Keratinocyte (primary cell): ENCODE results near the gene AXIN1.

ENCODE experiments used
- EZH2 ChIP-seq: IDR thresholded peaks from one replicate; pipeline ENCODE4 v1.6.1; 2012; ENCODE audit warnings: inconsistent platforms, mild to moderate bottlenecking, low read length, moderate library complexity
- TF ChIP-seq, protein P1 (sequence below), 3 experiments: IDR thresholded peaks in 1 of 3; conservative IDR thresholded peaks in 1 of 3; optimal IDR thresholded peaks in 1 of 3; 2 replicates in 2 of 3; 3 replicates in 1 of 3; pipeline versions ENCODE3 to v1.5.1; 2011; ENCODE audit warnings: low read length in 3 of 3, mild to moderate bottlenecking in 3 of 3, moderate library complexity in 2 of 3, control low read depth in 1 of 3, inconsistent platforms in 1 of 3; ENCODE audit not compliant: insufficient read depth in 2 of 3; ENCODE audit errors: extremely low read depth in 1 of 3

- TF ChIP-seq, protein P1, sequence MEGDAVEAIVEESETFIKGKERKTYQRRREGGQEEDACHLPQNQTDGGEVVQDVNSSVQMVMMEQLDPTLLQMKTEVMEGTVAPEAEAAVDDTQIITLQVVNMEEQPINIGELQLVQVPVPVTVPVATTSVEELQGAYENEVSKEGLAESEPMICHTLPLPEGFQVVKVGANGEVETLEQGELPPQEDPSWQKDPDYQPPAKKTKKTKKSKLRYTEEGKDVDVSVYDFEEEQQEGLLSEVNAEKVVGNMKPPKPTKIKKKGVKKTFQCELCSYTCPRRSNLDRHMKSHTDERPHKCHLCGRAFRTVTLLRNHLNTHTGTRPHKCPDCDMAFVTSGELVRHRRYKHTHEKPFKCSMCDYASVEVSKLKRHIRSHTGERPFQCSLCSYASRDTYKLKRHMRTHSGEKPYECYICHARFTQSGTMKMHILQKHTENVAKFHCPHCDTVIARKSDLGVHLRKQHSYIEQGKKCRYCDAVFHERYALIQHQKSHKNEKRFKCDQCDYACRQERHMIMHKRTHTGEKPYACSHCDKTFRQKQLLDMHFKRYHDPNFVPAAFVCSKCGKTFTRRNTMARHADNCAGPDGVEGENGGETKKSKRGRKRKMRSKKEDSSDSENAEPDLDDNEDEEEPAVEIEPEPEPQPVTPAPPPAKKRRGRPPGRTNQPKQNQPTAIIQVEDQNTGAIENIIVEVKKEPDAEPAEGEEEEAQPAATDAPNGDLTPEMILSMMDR (optimal IDR thresholded peaks at IDR 0.05 in 1 of 3, IDR thresholded peaks at IDR 0.05 in 1 of 3, conservative IDR thresholded peaks at IDR 0.05 in 1 of 3; ENCODE audit: extremely low read depth in 1 of 3, insufficient read depth in 2 of 3, low read length in 3 of 3): no peak
- TF ChIP-seq EZH2: no peak
Measured at GRCh38 chr16:286491-287297, 65.8 kb downstream of the AXIN1 start.
